GM11168 (cell line): ENCODE data around the gene SPATS2.
"Not testable (repeated sequence)": the region's sequence is repeated elsewhere in the genome, so short reads cannot be mapped to it uniquely, and the experiment has no call there.

ENCODE experiments used
- in situ Hi-C: fragments of 300-500 bp; cut with MboI; formaldehyde crosslinking; loops from one replicate; pipeline ENCODE4 v1.12.0; 2022; ENCODE audit warnings: low sequenced_read_pairs; ENCODE audit not compliant: unreplicated experiment

The SPATS2 gene

DNA sequence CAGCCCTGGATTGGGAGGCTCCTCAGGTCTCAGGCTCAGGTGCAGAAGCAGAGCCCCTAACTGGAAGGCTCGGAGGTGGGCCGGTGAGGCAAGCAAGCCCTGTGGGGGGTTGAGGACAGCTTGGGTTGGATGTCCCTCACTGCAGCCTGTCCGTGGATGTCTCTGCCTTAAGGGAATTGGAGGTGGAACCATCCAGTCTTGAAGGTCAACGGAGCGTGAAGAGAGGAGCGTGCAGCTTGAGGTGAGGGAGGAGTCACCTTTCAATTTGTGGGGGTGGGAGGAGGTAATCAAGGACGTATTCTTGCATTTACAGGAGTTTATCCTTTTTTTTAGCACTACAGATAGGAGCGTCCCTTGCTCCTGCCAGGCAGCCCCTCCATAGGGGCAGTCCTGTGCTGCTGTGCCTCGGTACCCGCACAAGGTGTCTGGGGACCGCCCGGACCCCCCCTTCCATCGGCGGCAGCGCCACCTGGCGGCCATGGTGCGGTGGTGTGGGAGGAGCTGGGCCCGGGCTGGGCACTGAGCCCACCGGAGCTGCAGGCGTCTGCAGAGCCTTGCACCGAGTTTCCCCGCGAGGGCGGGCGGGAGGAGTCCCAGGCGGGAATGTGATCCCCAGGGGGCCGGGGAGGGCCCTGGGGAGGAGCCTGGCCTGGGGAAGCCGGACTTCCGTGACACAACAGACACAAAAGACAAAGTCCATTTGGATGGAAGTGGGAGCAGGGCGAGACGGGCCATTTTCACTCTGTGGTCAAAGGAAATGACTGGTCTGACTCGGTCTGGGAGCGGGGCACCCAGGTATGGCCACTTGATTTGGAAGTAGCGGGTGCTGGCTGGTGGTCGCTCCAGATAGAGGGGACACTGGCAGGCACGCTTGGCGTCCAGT, 19.7 kb upstream of the SPATS2 start:
- in situ Hi-C loops: no loop called here

DNA sequence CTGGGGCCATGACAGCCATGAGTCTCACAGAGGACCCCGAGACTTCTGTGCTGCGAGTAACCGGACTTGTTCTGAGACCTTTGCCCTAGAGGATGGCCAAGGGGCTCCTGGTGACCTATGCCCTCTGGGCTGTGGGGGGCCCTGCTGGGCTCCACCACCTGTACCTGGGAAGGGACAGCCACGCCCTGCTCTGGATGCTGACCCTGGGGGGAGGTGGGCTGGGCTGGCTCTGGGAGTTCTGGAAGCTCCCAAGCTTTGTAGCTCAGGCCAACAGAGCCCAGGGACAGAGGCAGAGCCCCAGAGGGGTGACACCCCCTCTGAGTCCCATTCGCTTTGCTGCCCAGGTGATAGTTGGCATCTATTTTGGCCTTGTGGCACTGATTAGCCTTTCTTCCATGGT, 18.5 kb upstream of the SPATS2 start:
- in situ Hi-C loops: no loop called here

DNA sequence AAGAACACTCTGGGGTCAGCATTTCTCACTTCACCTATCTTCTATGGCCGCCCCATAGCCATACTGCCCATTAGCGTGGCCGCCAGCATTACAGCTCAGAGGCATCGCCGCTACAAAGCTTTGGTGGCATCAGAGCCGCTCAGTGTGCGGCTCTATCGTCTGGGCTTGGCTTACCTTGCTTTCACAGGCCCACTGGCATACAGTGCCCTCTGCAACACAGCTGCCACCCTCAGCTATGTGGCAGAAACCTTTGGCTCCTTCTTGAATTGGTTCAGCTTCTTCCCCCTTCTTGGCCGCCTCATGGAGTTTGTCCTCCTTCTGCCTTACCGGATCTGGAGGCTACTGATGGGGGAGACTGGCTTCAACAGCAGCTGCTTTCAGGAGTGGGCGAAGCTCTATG, 18.0 kb upstream of the SPATS2 start:
- in situ Hi-C loops: no loop called here

DNA sequence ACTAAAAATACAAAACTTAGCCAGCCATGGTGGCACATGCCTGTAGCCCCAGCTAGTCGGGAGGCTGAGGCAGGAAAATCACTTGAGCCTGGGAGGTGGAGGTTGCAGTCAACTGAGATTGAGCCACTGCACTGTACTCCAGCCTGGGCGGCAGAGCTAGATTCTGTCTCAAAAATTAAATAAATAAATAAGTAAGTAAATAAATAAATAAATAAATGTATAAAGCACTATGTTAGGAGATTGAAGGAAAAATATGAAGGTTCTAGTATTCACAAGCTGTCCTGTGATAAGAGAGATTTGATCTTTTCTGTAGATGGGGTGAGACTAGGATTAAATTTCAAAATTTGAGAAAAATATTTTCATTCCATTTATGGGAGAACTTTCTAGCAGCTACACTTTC, 14.9 kb upstream of the SPATS2 start:
- in situ Hi-C loops: no loop called here

DNA sequence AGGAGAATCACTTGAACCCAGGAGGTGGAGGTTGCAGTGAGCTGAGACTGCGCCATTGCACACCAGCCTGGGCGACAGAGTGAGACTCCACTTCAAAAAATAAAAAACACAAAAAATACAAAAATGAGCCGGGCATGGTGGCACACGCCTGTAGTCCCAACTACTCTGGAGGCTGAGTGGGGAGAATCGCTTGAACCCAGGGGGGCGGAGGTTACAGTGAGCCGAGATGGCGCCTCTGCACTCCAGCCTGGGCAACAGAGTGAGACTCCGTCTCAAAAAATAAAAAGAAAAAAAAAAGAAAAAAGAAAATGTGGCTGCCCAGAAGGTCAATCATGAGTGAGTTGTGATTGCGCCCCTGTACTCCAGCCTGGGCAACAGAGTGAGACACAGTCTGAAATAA, 11.3 kb upstream of the SPATS2 start:
- in situ Hi-C loops: no loop called here

DNA sequence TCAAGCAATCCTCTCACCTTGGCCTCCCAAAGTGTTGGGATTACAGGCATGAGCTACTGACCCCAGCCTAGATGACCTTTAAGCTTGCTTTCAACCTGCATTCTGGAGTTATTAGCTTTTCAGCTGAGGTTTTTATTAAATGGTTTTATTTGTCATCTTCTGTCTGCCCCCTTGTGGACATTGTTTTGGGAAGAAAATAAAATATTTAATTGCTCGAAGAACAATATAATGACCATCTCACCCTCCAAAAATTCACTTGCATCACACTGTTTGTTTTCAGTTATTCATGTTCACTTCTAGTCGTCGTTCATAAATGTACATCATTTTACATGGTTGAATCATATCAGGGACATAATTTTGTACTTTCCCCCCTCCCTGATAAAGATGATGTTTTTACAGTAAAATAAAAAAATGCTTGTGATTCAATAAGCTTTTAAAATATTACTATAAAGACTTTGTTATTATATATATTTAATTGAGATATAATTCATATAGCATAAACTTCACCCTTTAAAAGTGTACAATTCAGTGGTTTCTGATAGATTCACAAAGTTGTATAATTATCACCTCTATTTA, 10.1 kb upstream of the SPATS2 start:
- in situ Hi-C loops: no loop called here

DNA sequence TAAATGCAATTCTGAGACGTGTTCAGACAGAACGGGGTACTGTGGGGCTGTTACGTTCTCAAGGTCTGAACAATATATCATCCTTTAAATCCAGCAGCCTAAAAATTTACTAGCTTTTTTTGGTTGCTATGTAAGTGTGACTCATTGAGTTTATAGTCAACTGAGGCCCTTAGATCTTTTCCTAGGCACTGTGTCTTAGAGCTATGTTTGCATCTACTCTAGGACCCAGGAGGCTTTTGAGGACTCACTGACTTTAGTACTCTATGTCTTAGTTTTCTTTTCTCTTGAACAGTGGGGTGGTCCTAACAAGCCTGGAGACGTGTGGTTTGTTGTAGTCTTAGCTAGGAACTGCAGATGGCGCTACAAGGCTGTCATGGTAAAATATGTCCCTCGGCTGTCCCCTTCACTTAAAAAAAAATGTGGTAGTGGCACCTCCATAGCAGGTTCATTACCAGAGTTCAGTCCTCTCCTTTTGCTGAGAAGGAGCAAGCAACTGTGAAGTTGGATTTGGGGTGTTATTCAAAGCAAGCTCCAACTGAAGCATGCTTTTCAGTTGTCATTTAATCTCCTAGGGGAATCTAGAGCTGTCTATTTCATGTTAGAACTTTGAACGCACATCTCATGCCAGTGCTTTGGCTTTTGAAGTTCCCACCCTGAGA, 8.7 kb upstream of the SPATS2 start:
- in situ Hi-C loops: no loop called here

DNA sequence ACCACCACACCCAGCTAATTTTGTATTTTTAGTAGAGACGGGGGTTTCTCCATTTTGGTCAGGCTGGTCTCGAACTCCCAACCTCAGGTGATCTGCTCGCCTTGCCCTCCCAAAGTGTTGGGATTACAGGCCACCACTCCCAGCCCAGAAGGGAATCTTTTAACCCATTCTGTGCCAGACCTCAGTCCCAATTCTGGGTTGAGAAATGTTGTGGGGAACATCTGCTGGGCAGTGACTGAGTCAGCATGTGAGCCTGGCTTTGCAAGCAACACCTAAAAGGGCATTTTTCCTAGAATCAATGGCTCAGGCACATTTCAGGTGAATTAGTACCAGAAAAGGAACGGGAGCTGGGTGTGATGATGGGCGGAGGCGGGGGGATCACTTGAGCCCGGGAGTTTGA, 7.6 kb upstream of the SPATS2 start:
- in situ Hi-C loops: loop anchor here (10.0 kb wide), 1 partner anchor 145 kb away; no protein-coding TSS in a partner anchor

DNA sequence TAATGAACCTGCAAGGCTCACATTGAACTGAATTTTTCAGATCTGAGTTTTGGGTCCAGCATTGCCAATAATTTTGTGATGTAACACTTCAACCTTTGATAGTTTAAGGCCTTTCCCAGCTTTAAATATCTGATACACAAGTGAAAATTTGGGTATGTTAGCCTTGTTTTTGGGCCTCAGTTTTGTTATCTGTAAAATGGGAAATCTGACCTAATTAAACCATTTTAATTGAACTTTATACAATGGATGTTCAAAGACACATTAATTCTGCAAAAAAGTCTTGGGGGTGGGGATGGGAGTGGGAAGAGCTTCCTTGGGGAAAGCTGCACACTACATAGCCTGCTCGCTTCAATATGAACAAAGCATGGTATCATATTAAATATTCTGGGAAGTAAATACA, 5.2 kb upstream of the SPATS2 start:
- in situ Hi-C loops: loop anchor here (10.0 kb wide), 1 partner anchor 143 kb away; no protein-coding TSS in a partner anchor

DNA sequence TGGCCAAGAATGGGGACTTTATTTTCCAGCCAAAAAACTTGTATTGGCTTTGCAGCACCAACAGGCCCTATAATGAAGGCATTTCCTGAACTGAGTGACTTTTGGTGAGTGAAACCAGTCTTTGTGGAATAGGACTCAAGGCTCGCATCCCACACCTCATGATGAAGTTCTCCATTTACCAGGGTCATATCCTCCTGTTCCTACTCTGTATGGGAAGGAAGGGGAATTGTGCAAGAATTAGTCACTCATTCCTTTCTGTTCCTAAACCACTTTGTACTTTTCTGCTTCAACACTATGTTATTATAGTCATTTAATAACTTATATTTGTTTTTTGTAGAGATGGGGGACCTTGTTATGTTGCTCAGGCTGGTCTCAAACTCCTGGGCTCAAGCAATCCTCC, 2.3 kb upstream of the SPATS2 start:
- in situ Hi-C loops: loop anchor here (10.0 kb wide), 1 partner anchor 140 kb away; no protein-coding TSS in a partner anchor

DNA sequence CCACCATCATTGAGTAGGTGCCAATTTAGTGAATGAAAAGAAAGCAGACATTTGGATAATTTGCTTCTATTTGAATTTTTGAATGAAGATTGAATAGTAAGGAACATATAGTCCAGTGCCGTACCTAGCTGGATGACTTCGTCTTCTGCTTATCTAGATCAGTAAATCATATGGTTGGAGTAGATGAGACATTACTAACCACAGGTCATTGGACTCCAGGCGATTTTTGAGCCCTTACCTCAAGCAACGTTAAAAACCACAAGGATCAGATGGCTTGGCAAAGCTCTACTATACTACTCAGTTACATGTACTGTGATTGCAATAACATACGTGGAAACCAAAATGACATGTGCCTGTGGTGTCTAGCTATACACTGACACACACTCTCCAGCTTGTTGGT, 1.7 kb upstream of the SPATS2 start:
- in situ Hi-C loops: loop anchor here (10.0 kb wide), 1 partner anchor 139 kb away; no protein-coding TSS in a partner anchor

DNA sequence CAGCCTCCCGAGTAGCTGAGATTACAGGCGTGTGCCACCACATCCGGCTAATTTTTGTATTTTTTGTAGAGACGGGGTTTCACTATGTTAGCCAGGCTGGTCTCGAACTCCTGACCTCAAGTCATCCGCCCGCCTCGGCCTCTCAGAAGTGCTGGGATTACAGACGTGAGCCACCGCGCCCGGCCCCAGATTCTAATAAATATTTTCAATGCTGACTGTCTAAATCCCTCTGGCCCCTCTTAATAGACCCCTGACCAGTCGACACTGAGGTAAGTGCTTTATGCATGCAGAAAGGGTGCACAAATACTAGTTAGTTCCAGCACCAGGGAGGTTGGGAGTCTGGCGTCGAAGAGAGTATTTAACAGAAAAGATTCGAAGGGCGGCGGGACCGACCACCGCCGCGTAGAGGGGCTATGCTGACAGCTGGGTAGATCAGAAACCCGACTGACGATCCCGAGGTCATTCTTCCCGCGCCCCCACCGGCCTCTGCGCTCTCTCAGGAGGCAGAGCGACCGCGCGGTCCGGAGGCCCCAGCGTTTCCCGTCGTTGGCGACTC, 1.1 kb upstream of the SPATS2 start:
- in situ Hi-C loops: loop anchor here (10.0 kb wide), 1 partner anchor 139 kb away; no protein-coding TSS in a partner anchor

DNA sequence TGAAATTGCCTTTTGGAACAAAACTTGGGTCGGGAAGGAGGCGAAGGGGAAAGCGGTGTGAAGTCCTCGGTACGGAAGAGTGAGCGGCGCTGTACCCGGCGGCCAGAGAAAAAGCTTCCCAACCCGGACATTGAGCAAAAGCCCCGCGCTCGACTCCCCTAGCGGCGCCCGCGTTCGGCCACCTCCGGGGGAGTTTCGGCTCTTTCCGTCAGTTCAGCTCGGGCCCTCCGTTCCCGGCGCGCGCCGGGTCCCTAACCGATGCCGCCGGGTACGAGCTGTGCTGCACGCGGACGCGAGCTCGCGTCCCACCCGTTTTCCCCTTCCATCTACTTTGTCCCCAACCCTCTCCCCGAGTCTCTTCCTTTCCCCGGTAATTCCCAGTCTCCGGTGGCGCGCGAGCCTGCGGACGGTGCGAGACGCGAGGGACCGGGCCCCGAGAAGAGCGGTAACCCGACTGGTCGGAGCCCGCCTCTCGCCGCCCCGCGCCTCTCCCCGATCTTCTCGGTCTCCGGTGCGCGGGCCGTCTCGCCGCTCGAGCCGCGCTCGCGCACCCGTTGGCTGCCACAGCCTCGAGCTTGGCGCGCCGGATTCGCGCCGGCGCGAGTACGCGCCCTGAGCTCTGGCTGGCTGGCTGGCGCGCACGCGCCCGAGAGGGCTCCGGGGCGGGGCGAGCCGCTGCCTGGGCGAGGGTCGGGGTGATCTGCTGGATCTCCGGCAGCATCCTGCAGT, 446 bp upstream of the SPATS2 start:
- in situ Hi-C loops: loop anchor here (10.0 kb wide), 1 partner anchor 138 kb away; no protein-coding TSS in a partner anchor

DNA sequence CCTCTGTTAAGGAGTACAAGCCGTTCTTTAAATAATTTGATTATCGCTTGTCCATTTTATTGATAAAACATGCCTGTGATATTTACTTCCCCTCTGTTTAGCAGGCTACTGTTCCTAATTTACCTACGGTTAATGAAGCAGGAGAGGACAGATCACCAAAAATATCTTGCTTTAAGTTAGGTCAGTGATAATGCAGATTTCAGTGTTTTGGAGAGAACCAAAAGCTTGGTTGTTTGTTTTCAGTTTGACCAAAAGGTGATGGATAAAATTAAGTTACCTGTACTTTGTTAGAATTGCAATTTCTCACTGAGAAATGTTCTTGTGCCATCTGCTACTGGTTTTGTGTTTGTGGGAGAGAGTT, 958 bp downstream of the SPATS2 start:
- in situ Hi-C loops: loop anchor here (10.0 kb wide), 1 partner anchor 137 kb away; no protein-coding TSS in a partner anchor

DNA sequence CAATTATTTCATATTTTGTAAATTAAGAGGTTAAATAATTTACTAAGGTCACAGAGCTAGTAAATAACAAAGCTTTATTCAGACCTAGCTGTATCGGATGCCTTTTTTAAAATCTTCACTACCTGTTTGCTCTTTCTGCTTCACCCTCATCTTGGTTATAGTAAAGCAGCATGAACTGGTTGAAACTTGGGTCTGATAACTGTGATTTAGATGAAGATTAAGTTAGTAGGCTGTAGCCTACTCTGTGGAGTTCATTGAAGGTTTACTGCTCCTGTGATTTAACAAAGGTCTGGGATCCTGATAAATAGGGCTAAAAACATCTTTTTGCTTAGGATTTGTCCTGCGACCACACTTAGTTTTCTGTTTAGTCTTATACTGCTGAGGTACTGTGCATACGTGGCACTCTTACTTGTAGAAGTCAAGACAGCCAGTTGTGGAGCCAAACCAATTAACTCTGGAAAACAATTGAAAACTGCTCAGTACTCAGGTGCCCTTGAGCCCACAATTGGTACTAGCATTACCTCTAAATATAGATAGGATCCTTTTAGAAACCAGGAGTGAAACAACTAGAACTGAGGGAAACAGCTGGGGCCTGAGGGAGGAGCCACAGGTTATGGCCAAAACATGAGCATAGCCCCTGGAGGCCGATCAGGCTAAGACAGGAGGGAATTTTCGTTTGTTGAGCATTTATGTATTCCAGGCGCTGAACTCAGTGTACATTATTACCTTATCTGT, 2.3 kb downstream of the SPATS2 start:
- in situ Hi-C loops: loop anchor here (10.0 kb wide), 1 partner anchor 135 kb away; no protein-coding TSS in a partner anchor

DNA sequence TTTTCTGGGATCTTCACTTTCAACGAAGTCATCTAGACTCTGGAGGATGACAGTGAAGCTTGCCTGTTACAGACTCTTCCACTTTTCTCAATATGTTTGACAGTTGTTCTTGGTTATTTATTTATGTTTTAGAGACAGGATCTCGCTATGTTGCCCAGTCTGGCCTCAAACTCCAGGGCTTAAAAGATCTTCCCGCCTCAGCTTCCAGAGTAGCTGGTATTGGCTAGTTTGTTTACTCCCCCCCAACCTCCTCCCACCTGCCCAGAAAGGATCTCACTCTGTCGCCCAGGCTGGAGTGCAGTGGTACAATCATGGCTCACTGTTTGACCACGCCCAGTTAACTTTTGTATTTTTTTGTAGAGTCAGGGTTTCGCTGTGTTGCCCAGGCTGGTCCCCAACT, 3.3 kb downstream of the SPATS2 start:
- in situ Hi-C loops: no loop called here

DNA sequence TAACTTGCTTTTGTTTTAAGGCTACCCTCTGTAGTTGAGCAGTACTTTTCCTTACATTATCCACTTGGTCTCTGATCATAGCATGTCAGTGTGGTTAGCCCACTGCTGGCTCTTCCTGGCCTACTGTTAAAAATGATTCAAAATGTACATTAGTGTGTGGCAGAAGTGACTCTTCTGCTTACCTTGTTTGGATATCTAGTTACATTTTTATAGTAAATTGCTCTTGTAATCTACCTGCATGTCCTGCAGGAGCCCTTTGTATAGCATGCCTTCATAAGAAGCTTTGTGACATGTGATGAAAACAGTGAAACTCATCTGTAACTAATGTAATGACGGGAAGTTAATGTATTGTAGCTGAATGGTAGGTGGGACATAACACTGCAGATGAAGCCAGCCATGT, 8.1 kb downstream of the SPATS2 start:
- in situ Hi-C loops: no loop called here

DNA sequence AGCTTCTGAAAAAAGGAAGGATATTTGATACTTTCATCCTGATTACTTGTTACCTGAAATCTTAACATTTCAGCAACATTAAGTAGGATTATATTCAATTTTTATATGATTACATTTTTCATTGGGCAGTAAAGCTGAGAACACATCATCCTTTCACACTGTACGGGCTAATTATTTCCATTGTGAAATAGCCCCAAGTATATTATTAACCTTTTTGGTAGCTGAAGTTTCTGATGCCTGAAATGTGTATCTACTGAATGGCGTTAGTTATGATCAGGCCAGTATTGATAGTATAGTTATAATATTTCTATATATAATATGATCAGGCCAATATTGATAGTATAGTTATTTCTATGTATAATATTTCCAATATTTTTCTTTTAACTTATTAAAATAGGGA, 10.1 kb downstream of the SPATS2 start:
- in situ Hi-C loops: no loop called here

DNA sequence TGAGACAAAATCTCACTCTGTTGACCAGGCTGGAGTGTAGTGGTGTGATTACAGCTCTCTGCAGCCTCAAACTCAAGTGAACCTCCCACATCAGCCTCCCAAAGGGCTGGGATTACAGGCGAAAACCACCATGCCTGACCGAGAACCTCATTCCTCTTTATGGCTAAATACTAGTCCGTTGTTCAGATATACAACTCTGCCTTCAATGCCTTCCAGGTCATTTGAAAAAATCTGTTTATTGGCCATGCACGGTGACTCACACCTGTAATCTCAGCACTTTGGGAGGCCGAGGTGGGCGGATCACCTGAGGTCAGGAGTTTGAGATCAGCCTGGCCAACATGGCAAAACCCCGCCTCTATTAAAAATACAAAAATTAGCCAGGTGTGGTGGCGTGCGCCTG, 12.9 kb downstream of the SPATS2 start:
- in situ Hi-C loops: not testable (repeated sequence)
